ENCODE results near the gene PLCH1. TPM values are rescaled to one million over a fixed set of nuclear protein-coding genes. Genes with fewer than 3 reads are reported as not detected.

Gene PLCH1
- total and polyA plus RNA-seq, 2 of the 13 experiments (the other 11 are each of a cell fraction or from before 2014, with no cell fraction given) = 2.0 to 3.0 TPM

- TF ChIP-seq DRAP1 (CRISPR knock-in tag; IDR thresholded peaks at IDR 0.05) = no peak
- TF ChIP-seq ZNF672 (CRISPR knock-in tag; IDR thresholded peaks at IDR 0.05) = no peak
- no peak for TF ChIP-seq MAFK (conservative IDR thresholded peaks at IDR 0.05 in 1 of 2, IDR thresholded peaks at IDR 0.05 in 1 of 2; ENCODE audit: low read length in 2 of 2)
- TF ChIP-seq ZNF839 (CRISPR knock-in tag; IDR thresholded peaks at IDR 0.05; ENCODE audit: borderline replicate concordance) = no peak
These were observed 83.1 kb downstream of the PLCH1 start (continued) for GRCh38 chr3:155661760-155662159.

GRCh38 chr3:155661042-155661441, 83.8 kb downstream of the PLCH1 start:
- ATAC-seq (peak; percentile 72), FAIRE-seq (no peak), DNase-seq (ENCODE audit: low spot score) (no peak)
- Histone ChIP-seq H3K4me3 (replicated peaks in 1 of 3; ENCODE audit: insufficient read depth in 1 of 3, low read depth in 2 of 3, low read length in 3 of 3) (no peak overlapping the region), H3K9ac (ENCODE audit: insufficient read depth, low read depth, low read length) (no peak overlapping the region), H3K9me3 (ENCODE audit: low read length) (no peaks in the 10 kb centered on the region), H3K27me3 (ENCODE audit: control insufficient read depth in 1 of 2, insufficient read depth in 2 of 2, low read length in 2 of 2) (no peaks in the 10 kb centered on the region), H3K4me2 (ENCODE audit: low read depth, low read length) (0 out of 2 replicates have a peak overlapping the region, but pooled peaks have one; percentile 6), H3K36me3 (replicated peaks in 1 of 2; ENCODE audit: control insufficient read depth in 1 of 2, insufficient read depth in 2 of 2, low read length in 2 of 2) (no peaks in the 10 kb centered on the region), H3K79me2 (ENCODE audit: insufficient read depth, low read length) (no peaks in the 10 kb centered on the region), H4K20me1 (ENCODE audit: insufficient read depth, low read length) (no peaks in the 10 kb centered on the region), H3K27ac (ENCODE audit: extremely low read length, insufficient read depth, low read length) (no peak overlapping the region), H3K4me1 (ENCODE audit: insufficient read depth, low read length) (peaks cover 47% of the 10 kb centered on the region), H2AFZ (ENCODE audit: low read length) (no peak overlapping the region)
- intact Hi-C loops (cut with micrococcal nuclease; ENCODE audit: unreplicated experiment) (no loop called here), in situ Hi-C loops (cut with HindIII; ENCODE audit: extremely low pct_ligation_motif_present, low pct_unique_long_range_greater_than_20kb) (no loop called here)
- no TSS peak for BruUV-seq (replicated peaks)
- 73% methylated on average over 1 of the region's 1 CpG for WGBS (ENCODE audit: low lambda C conversion rate)
- CTCF ChIA-PET (ENCODE audit: low intra/inter-chr PET ratio, low total read pairs) = no interaction called here
- TF ChIP-seq ZNF652 (CRISPR knock-in tag; IDR thresholded peaks at IDR 0.05; ENCODE audit: borderline replicate concordance, low read depth) = peak; percentile 88
- TF ChIP-seq PAXIP1 (CRISPR knock-in tag; conservative IDR thresholded peaks at IDR 0.05) = peak; percentile 44
- TF ChIP-seq POGZ (CRISPR knock-in tag; IDR thresholded peaks at IDR 0.05) = 0 out of 2 replicates have a peak, but pooled peaks have one; percentile 18
- 0 out of 2 replicates have a peak, but pooled peaks have one; percentile 10 for TF ChIP-seq HNF4G (IDR thresholded peaks at IDR 0.05; ENCODE audit: borderline replicate concordance, low read depth, low read length)
- TF ChIP-seq HNF4G (CRISPR knock-in tag; IDR thresholded peaks at IDR 0.05; ENCODE audit: borderline replicate concordance, low read depth) = no peak
- peak; percentile 28; the same call in 1 of the 2 replicates for TF ChIP-seq ZNF292 (CRISPR knock-in tag; IDR thresholded peaks at IDR 0.05; ENCODE audit: borderline replicate concordance, low read depth)
- TF ChIP-seq ZNF747 (CRISPR knock-in tag; IDR thresholded peaks at IDR 0.05; ENCODE audit: borderline replicate concordance) = no peak
- TF ChIP-seq ONECUT2 (CRISPR knock-in tag; IDR thresholded peaks at IDR 0.05) = peak; percentile 72
- TF ChIP-seq ZBTB10 (CRISPR knock-in tag; IDR thresholded peaks at IDR 0.05; ENCODE audit: borderline replicate concordance) = no peak
- POLR2A ChIA-PET = interaction anchor here (0.7 kb wide), 1 partner anchor 12 kb away, joined by 3 read pairs; no protein-coding TSS in a partner anchor

All from HepG2 (cell line).